SK-N-DZ (cell line): ENCODE results near the gene OR6C4. TPM values are rescaled to one million over a fixed set of nuclear protein-coding genes. Genes with fewer than 3 reads are reported as not detected.
"Not testable (repeated sequence)": the region's sequence is repeated elsewhere in the genome, so short reads cannot be mapped to it uniquely, and the experiment has no call there.

Source experiments
- DNase-seq: peaks from one replicate; pipeline ENCODE4 v3.0.0-alpha.2; 2015; ENCODE audit warnings: low spot score
- polyA plus RNA-seq, 2 experiments: library from polyadenylated mRNA; depleted of rRNA; stranded (reverse); fragments of >200 nt; gene quantifications; 2 replicates each; pipeline ENCODE4 v1.2.3, GENCODE V29; 2014

The OR6C4 gene
- polyA plus RNA-seq (2014; cell fraction: cytosol; rRNA removed), result not detected in 2 replicates
- polyA plus RNA-seq (2014; cell fraction: nucleus; rRNA removed), result not detected in 2 replicates

DNA sequence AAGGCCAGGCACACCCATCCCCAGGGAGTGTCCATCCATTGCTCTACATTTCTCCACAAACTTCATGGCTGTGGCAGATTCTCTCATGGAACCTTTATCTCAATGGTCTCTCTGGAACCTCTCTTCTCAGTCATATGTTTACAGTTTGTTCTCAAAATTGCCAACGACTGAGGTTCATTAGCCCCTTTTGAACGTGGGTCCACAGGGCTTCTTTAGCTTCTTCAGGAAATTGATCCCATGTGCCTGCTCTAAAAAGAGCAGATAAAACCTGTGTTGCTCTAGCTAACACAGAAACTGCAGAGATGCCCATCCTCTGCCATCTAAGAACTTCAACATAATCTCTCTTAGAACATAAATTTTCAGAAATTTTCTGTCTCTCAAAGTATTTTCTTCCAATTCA lies at the start of gene OR6C4:
TSS of gene OR6C4 (plus strand) at position 301 of the 400 bp plus-strand sequence. CDS start 1,625 bp downstream, outside the sequence.
- no peak for DNase-seq

DNA sequence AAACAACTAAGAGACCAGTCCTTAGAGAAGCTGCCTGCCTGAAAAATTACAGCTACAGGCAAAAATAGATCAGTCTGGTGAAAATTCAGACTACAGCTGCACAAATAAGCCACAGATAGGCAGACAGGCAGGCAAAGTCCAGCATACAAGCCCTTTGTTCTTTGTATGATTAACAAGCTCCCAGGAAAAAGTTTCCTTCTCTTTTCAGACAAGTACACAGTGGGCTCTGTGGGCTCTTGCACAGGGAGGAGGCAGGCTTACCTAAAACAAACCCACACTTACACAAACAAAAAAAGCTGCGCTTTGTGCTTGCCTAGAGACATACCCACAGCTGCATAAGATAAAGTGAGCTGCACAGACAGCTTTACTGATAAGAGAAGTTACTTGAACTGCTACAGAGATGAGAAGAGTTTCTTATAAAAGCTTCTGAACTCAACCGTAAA lies 49.6 kb upstream of the OR6C4 start:
- no peak for DNase-seq

DNA sequence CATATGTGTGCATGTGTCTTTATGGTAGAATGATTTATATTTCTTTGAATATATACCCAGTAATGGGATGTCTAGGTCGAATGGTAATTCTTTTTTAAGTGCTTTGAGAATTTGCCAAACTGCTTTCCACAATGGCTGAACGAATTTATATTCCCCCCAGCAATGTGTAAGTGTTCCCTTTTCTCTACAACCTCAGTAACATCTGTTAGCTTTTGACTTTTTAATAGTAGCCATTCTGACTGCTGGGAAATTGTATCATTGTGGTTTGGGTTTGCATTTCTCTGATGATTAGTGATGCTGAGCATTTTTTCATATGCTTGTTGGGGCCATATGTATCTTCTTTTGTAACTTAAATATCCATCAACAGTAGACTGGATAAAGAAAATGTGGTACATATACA lies 47.8 kb upstream of the OR6C4 start:
- no peak for DNase-seq

DNA sequence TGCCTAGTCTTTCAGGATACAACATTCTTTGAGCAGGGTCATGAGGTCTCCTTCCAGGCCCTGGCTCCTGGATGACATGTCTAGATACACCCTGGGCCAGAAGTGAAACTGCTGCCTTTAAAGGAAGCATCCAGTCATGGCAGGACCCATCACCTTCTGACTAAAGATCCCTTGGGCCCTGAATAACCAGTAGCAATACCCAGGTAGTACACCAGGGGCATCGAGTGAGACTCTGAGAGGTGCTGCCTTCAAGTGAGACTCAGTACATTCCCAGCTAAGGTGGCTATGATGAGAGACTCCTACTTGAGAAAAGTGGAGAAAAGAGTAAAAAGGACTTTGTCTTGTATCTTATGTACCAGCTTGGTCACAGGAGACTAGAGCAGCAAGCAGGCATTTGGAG lies 33.7 kb upstream of the OR6C4 start:
- no peak for DNase-seq

DNA sequence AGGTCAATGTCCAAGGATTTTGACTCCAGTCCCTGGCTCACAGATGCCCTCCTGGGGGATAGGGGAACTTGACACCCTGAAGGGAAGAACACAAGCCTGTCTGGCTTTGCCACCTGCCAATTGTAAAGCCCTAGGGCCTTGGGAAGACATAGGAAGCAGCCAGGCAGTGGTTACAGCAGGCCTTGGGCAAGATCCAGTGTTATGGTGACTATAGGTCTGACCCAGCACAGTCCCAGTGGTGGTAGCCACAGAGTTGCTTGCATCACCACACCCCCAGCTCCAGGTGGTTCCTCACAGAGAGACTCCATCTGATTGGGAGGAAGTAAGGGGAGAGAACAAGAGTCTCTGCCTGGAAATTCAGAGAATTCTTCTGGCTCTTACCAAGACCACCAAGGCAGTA lies 33.0 kb upstream of the OR6C4 start:
- no peak for DNase-seq

DNA sequence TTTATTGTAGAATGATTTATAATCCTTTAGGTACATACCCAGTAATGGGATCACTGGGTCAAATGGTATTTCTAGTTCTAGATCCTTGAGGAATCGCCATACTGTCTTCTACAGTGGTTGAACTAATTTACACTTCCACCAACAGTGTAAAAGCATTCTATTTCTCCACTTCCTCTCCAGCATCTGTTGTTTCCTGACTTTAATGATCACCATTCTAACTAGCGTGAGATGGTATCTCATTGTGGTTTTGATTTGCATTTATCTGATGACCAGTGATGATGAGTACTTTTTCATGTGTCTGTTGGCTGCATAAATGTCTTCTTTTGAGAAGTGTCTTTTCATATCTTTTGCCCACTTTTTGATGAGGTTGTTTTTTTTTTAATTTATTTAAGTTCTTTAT lies 1.2 kb upstream of the OR6C4 start:
- DNase-seq, result not testable (repeated sequence)

DNA sequence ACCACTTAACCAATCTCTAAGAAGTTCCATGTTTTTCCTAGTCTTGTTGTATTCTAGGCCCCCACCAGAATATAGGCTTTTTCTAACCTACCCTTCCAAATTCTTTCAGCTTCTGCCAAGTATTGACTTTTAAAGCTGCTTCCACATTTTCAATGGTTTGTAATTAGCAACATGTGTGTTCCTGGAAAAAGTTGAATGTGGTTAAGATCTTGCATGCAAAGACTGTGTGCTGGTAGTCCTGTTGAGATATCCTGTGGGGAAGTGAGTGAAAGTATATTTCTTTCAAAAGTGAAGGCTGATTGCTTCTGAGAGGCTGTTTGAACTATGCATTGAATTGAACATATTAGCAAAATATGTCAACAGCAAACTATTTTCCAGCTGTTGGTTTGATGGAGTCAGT lies 646 bp upstream of the OR6C4 start:
- DNase-seq, result no peak

DNA sequence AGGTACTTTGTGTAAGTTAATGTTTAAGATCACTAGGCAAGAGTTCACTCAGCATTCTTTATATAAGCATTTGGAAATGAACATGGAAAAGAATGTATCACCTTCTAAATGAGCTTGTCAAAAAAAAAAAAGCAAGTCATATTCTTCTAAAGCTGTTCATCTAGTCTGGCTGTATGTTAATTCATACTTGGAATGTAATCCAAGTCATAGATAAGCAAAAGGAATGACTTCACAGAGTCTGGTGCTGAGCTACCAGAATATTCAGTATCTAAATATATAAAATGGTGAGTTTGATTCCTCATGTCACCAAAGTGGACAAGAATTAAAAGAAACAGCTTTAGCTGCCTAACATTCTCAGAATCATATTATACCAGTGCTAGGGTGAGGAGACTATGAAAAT lies 4.9 kb downstream of the OR6C4 start:
- no peak for DNase-seq

DNA sequence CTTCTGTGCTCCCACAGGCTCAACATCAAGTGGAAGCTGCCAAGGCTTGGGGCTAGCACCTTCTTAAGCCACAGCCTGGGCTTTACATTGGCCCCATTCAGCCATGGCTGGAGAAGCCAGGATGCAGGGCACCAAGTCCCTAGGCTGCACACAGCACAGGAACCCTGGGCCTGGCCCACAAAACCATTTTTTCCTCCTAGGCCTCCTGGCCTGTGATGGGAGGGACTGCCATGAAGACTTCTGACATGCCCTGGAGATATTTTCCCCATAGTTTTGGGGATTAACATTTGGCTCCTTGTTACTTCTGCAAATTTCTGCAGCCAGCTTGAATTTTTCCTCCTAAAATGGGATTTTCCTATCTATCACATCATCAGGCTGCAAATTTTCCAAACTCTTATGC lies 20.7 kb downstream of the OR6C4 start:
- DNase-seq, result not testable (repeated sequence)

DNA sequence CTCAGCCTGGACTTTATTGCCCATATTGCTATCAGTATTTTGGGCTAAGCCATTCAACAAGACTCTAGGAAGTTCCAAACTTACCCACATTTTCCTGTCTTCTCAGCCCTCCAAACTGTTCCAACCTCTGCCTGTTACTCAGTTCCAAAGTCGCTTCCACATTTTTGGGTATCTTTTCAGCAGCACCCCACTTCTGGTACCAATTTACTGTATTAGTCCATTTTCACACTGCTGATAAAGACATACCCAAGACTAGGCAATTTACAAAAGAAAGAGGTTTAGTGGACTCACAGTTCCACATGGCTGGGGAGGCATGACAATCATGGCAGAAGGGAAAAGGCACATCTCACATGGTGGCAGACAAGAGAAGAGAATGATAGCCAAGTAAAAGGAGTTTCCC lies 21.3 kb downstream of the OR6C4 start:
- DNase-seq, result not testable (repeated sequence)

DNA sequence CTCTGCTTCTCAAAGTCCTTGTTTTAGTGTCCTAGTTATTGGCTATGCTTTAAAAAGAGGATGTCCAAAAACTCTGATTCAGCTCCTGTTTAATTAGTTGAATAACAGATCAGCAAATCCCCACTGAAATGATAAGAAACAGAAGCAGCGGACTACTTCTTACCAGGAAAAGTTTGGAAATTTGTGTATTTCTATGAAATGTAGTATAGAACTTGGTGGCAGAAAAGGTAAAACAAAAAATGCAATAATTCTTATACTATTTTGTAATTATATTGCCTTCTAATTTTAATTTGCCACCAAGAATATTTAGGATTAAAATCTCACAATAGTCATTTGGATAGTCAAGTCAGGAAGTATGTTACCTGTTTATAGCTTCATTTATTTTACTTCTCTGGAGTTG lies 22.8 kb downstream of the OR6C4 start, which contains the start of gene OR2AP1:
TSS of gene OR2AP1 (plus strand) at position 301 of the 400 bp plus-strand sequence. CDS start 1,947 bp downstream, outside the sequence.
- DNase-seq, result no peak

DNA sequence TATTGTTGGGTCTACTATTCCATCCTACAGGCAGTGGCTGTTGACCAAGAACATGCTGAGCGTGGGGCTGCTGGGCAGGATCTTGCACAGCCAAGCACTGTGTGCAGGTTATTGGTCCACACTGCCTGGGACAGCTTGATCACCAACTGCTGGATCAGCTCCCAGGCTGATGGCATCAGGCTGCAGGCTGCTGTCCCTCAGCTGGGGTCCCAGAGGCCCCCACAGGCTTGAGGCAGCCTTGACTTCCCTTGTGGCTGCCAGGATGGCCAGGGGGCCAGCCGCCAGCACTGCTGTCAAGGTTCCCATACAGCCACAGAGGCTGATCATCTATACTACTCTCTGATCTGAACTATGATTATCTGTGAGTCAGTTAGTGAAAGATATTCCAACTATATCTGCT lies 32.7 kb downstream of the OR6C4 start:
- no peak for DNase-seq

DNA sequence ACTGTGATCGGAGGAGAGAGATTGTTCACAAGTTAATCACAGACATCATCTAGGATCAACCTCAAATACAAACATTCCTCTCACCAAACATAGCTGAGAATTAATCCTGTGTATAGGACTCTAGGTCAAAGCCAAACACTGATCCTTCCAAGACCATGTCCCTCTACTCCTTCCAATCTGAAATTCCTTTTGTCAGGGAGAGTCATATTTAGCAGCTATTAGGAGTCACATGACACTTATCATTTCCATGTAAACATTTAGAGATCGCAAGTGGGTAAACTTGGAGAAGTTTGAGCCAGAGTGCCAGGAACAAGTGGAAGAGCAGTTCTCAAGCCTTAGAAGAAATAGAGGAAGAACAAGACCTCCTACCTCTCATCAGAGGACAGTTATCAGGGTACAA lies 36.4 kb downstream of the OR6C4 start:
- no peak for DNase-seq

DNA sequence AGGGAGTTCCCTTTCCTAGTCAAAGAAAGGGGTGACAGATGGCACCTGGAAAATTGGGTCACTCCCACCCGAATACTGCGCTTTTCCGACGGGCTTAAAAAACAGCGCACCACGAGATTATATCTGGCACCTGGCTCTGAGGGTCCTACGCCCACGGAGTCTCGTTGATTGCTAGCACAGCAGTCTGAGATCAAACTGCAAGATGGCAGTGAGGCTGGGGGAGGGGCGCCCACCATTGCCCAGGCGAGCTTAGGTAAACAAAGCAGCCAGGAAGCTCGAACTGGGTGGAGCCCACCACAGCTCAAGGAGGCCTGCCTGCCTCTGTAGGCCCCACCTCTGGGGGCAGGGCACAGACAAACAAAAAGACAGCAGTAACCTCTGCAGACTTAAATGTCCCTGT lies 40.8 kb downstream of the OR6C4 start:
- DNase-seq, result not testable (repeated sequence)
